Cardiac muscle cell (in vitro differentiated cells and primary cell): ENCODE data around the gene COPZ1. TPM values are rescaled to one million over a fixed set of nuclear protein-coding genes. Genes with fewer than 3 reads are reported as not detected.

ENCODE experiments used
- DNase-seq, 2 donors: peaks; one replicate each; pipeline versions ENCODE4 v3.0.0 to v3.0.0-alpha.2; 2010 to 2017; ENCODE audit warnings: low read depth in 1 of 2, low spot score in 1 of 2
- H3K27ac ChIP-seq: fragments of 200-600 bp; sonication (generic); 2 replicates; pipeline ENCODE4 v1.5.1; 2016
- H3K27me3 ChIP-seq: fragments of 200-600 bp; sonication (generic); 2 replicates; pipeline ENCODE4 v1.6.0; 2016; ENCODE audit warnings: control low read depth
- H3K36me3 ChIP-seq: fragments of 200-600 bp; sonication (generic); 2 replicates; pipeline ENCODE4 v1.5.1; 2016; ENCODE audit warnings: control low read depth
- H3K4me1 ChIP-seq: fragments of 200-600 bp; sonication (generic); 2 replicates; pipeline ENCODE4 v1.8.1; 2017; ENCODE audit warnings: low read depth, mild to moderate bottlenecking, mixed run types
- H3K4me3 ChIP-seq: fragments of 200-600 bp; sonication (generic); 2 replicates; pipeline ENCODE4 v1.5.1; 2016; ENCODE audit warnings: mild to moderate bottlenecking
- H3K9me3 ChIP-seq: fragments of 200-600 bp; sonication (generic); 2 replicates; pipeline ENCODE4 v1.5.1; 2017; ENCODE audit warnings: low read depth, mild to moderate bottlenecking, control low read depth
- CTCF ChIP-seq: IDR thresholded peaks from 2 replicates; pipeline ENCODE4 v1.5.1; 2012; ENCODE audit warnings: low read depth, mild to moderate bottlenecking, low read length
- polyA plus RNA-seq: library from polyadenylated mRNA; unstranded; fragments of >200 nt; fragmentation: Nextera tagmentation; extraction: Ambion mirVana; gene quantifications from 2 replicates; pipeline ENCODE4 v1.2.1, GENCODE V29; 2016
- total RNA-seq: library from RNA; depleted of rRNA; stranded (reverse); fragments of >200 nt; gene quantifications from 2 replicates; pipeline ENCODE4 v1.2.3, GENCODE V29; 2016

The COPZ1 gene
- total and polyA plus RNA-seq, 2 experiments from 2014 or later: 152 to 213 TPM

- no peak for TF ChIP-seq CTCF
- no peaks in the 10 kb centered on the region for H3K27me3 ChIP-seq
- no peaks in the 10 kb centered on the region for H3K9me3 ChIP-seq
- H3K27ac ChIP-seq: peak overlapping the region; percentile 81
- DNase-seq: peak; percentile 99 to 100
- H3K4me1 ChIP-seq: peaks cover 47% of the 10 kb centered on the region
- H3K36me3 ChIP-seq: no peaks in the 10 kb centered on the region
- H3K4me3 ChIP-seq: peak overlapping the region; percentile 46
Measured at GRCh38 chr12:54358945-54359761, 34.2 kb downstream of the COPZ1 start.

- peaks cover 47% of the 10 kb centered on the region for H3K4me1 ChIP-seq
- no peaks in the 10 kb centered on the region for H3K9me3 ChIP-seq
- H3K36me3 ChIP-seq: no peaks in the 10 kb centered on the region
- DNase-seq: no peak
- H3K27ac ChIP-seq: peak overlapping the region; percentile 81
- peak overlapping the region; percentile 24 for H3K4me3 ChIP-seq
- no peaks in the 10 kb centered on the region for H3K27me3 ChIP-seq
- no peak for TF ChIP-seq CTCF
Measured at GRCh38 chr12:54359762-54360351, 34.9 kb downstream of the COPZ1 start.

GRCh38 chr12:54360717-54361456, 36.0 kb downstream of the COPZ1 start:
- peaks cover 36% of the 10 kb centered on the region for H3K4me1 ChIP-seq
- no peaks in the 10 kb centered on the region for H3K9me3 ChIP-seq
- TF ChIP-seq CTCF: peak; percentile 81
- peak; percentile 86 to 92 for DNase-seq
- H3K27me3 ChIP-seq: no peaks in the 10 kb centered on the region
- H3K36me3 ChIP-seq: no peaks in the 10 kb centered on the region
- no peak overlapping the region for H3K4me3 ChIP-seq
- peak overlapping the region; percentile 81 for H3K27ac ChIP-seq

- TF ChIP-seq CTCF: no peak
- no peaks in the 10 kb centered on the region for H3K9me3 ChIP-seq
- no peaks in the 10 kb centered on the region for H3K36me3 ChIP-seq
- H3K4me3 ChIP-seq: no peak overlapping the region
- no peak for DNase-seq
- H3K27me3 ChIP-seq: no peaks in the 10 kb centered on the region
- H3K27ac ChIP-seq: no peak overlapping the region
- peaks cover 20% of the 10 kb centered on the region for H3K4me1 ChIP-seq
Measured at GRCh38 chr12:54363047-54363446, 38.1 kb downstream of the COPZ1 start.

GRCh38 chr12:54363618-54364017, 38.7 kb downstream of the COPZ1 start:
- Histone ChIP-seq H3K27ac (no peak overlapping the region), H3K9me3 (no peaks in the 10 kb centered on the region), H3K36me3 (no peaks in the 10 kb centered on the region), H3K4me3 (no peak overlapping the region), H3K27me3 (no peaks in the 10 kb centered on the region), H3K4me1 (peaks cover 14% of the 10 kb centered on the region)
- no peak for TF ChIP-seq CTCF
- no peak for DNase-seq
